Body of pancreas (tissue), 4 donors: ENCODE data around the gene TCEANC2. TPM values are rescaled to one million over a fixed set of nuclear protein-coding genes. Genes with fewer than 3 reads are reported as not detected.
A peak's percentile ranks its signal among the peaks of the same experiment; 100 is the strongest.
"Not testable (repeated sequence)": the region's sequence is repeated elsewhere in the genome, so short reads cannot be mapped to it uniquely, and the experiment has no call there.

Experiments used
- ATAC-seq: fragments of 150-250 bp; one replicate; pipeline ENCODE4 v1.9.1; 2016
- DNase-seq, 4 donors: peaks; one replicate each; pipeline ENCODE4 v3.0.0-alpha.2; 2019
- H3K27ac ChIP-seq, 4 donors: fragments of 200-600 bp; sonication (generic); 1 replicate in 3 of 4; 2 replicates in 1 of 4; pipeline versions ENCODE4 v1.5.1 to v1.6.1; 2016 to 2019; ENCODE audit warnings: mild to moderate bottlenecking in 1 of 4, mixed read lengths in 1 of 4, moderate library complexity in 1 of 4
- H3K27me3 ChIP-seq, 2 donors: fragments of 200-600 bp; sonication (generic); one replicate each; pipeline ENCODE4 v1.6.0; 2016; ENCODE audit warnings: mild to moderate bottlenecking in 1 of 2
- H3K36me3 ChIP-seq, 2 donors: fragments of 200-600 bp; sonication (generic); replicated peaks in 1 of 2; 2 replicates each; pipeline ENCODE4 v1.5.1; 2016; ENCODE audit warnings: low read depth in 2 of 2; ENCODE audit not compliant: insufficient read depth in 1 of 2
- H3K4me1 ChIP-seq: fragments of 200-600 bp; sonication (generic); one replicate; pipeline ENCODE4 v1.6.0; 2016
- H3K4me3 ChIP-seq, 2 donors: fragments of 200-600 bp; sonication (generic); 1 replicate in 1 of 2; 2 replicates in 1 of 2; pipeline ENCODE4 v1.5.1; 2016 to 2019
- H3K9me3 ChIP-seq, 3 donors: fragments of 200-600 bp; sonication (generic); 1 replicate in 2 of 3; 2 replicates in 1 of 3; pipeline ENCODE4 v1.5.1; 2016
- POLR2A ChIP-seq, 3 donors: fragments of 450-650 bp; IDR thresholded peaks; one replicate each; pipeline ENCODE4 v1.6.1; 2016; ENCODE audit warnings: antibody characterized with exemption in 3 of 3, mild to moderate bottlenecking in 2 of 3
- WGBS, 2 donors: methylation state at CpG; one replicate each; pipeline ENCODE4 v1.1.5; 2017; 5-methylcytosine and 5-hydroxymethylcytosine counted together
- intact Hi-C: fragments of 100-400 bp; cut with DNase I; formaldehyde crosslinking; loops from one replicate; pipeline ENCODE4 v1.15.1; 2023
- total RNA-seq, 2 donors: library from RNA; depleted of rRNA; stranded (reverse); fragments of >200 nt; gene quantifications; one replicate each; pipeline ENCODE4 v1.1.0, GENCODE V29; 2016
- TF ChIP-seq, protein P1 (sequence below), 7 experiments: fragments of 450-650 bp in 4 of 7; fragments of 200-600 bp in 3 of 7; sonication (generic) in 3 of 7; IDR thresholded peaks; one replicate each; pipeline ENCODE4 v1.5.1; 2016 to 2019; ENCODE audit warnings: antibody characterized with exemption in 7 of 7

TCEANC2 gene
- total RNA-seq, 2 donors from 2014 or later, result 1.3 to 2.9 TPM

DNA sequence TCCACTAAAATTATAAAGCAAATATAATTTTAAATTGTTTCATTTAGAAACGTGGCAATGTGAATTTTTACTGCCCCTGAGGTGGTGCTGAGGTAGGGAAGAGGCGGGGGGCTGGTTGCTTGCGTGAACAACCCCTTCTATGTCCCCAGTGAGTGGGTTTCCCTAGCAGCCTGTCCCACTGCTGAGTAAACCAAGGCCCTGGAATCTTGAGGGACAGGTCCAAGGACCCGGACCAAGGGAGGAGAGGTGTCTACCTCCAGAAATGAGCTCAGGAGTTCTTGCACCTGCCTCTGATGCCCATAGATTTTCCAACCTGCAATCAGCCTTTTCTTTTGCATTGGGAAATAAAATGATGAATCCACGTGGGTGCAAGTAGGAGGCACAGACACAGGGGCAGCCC, 34.8 kb upstream of the TCEANC2 start:
- Histone ChIP-seq H3K9me3 (no peaks in the 10 kb centered on the region), H3K4me3 (no peak overlapping the region), H3K27ac (no peak overlapping the region), H3K27me3 (no peaks in the 10 kb centered on the region), H3K4me1 (peaks cover 10% of the 10 kb centered on the region), H3K36me3 (no peaks in the 10 kb centered on the region)
- ATAC-seq (no peak), DNase-seq (no peak)
- no peak for TF ChIP-seq POLR2A (IDR thresholded peaks at IDR 0.05)
- TF ChIP-seq, protein P1, sequence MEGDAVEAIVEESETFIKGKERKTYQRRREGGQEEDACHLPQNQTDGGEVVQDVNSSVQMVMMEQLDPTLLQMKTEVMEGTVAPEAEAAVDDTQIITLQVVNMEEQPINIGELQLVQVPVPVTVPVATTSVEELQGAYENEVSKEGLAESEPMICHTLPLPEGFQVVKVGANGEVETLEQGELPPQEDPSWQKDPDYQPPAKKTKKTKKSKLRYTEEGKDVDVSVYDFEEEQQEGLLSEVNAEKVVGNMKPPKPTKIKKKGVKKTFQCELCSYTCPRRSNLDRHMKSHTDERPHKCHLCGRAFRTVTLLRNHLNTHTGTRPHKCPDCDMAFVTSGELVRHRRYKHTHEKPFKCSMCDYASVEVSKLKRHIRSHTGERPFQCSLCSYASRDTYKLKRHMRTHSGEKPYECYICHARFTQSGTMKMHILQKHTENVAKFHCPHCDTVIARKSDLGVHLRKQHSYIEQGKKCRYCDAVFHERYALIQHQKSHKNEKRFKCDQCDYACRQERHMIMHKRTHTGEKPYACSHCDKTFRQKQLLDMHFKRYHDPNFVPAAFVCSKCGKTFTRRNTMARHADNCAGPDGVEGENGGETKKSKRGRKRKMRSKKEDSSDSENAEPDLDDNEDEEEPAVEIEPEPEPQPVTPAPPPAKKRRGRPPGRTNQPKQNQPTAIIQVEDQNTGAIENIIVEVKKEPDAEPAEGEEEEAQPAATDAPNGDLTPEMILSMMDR (IDR thresholded peaks at IDR 0.05), result no peak
- intact Hi-C loops, result no loop called here
- 60 to 68% methylated on average over 5 of the region's 5 CpGs for WGBS, 2 donors

DNA sequence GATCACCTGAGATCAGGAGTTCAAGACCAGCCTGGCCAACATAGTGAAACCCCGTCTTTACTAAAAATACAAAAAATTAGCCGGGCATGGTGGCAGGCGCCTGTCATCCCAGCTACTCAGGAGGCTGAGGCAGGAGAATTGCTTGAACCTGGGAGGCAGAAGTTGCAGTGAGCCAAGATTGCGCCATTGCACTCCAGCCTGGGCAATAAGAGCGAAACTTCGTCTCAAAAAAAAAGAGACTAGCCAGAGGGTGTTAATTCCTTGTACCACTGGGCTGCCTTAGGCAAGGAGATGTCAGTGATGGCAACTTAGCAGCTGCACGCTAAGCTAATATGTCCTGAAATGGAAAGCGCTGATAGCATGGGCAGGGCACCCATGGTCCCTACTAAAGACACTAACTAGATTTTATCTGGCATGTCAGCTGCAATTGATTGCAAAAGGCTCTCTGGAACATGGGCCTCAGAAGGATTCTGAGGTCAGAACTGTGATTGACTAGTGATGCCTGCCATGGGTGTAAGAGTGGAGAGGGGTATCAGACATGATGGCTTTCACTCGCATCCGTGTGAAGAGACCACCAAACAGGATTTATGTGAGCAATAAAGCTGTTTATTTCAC, 33.7 kb upstream of the TCEANC2 start:
- H3K36me3 ChIP-seq, intact Hi-C loops, H3K9me3 ChIP-seq, ATAC-seq, H3K27ac ChIP-seq, H3K4me1 ChIP-seq, DNase-seq, H3K4me3 ChIP-seq, H3K27me3 ChIP-seq: not testable (repeated sequence)
- WGBS, 2 donors, result 86 to 87% methylated on average over 10 of the region's 10 CpGs

DNA sequence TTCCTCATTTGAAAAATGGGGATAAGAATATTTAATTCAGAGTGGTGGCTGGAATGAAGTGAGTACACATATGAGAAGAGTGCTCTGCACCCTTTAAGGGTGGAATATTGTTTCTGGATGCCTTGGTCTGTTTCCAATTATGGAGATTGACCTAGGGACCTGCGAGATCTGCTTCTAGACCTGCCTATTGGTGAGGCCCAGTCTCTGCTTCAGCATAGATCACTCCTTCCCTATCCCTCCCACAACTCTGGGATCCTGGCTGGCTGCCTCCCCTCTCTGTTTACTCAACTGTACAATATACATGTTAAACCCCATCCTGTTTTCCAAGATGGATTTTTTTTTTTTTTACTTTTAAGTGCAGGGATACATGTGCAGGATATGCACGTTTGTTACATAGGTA, 29.1 kb upstream of the TCEANC2 start:
- DNase-seq (no peak), ATAC-seq (no peak)
- Histone ChIP-seq H3K4me1 (peaks cover 5% of the 10 kb centered on the region), H3K27me3 (no peaks in the 10 kb centered on the region), H3K4me3 (no peak overlapping the region), H3K9me3 (no peaks in the 10 kb centered on the region), H3K27ac (no peak overlapping the region), H3K36me3 (no peaks in the 10 kb centered on the region)
- TF ChIP-seq, protein P1 (IDR thresholded peaks at IDR 0.05), result no peak
- no peak for TF ChIP-seq POLR2A (IDR thresholded peaks at IDR 0.05)
- intact Hi-C loops, result no loop called here
- 75 to 87% methylated on average over 2 of the region's 2 CpGs for WGBS, 2 donors

GRCh38 chr1:54024811-54025210, 28.6 kb upstream of the TCEANC2 start:
- ATAC-seq, H3K36me3 ChIP-seq, DNase-seq, intact Hi-C loops, H3K4me1 ChIP-seq, H3K27ac ChIP-seq, H3K4me3 ChIP-seq, H3K9me3 ChIP-seq, H3K27me3 ChIP-seq: not testable (repeated sequence)
- 71 to 83% methylated on average over 1 of the region's 1 CpG for WGBS, 2 donors

DNA sequence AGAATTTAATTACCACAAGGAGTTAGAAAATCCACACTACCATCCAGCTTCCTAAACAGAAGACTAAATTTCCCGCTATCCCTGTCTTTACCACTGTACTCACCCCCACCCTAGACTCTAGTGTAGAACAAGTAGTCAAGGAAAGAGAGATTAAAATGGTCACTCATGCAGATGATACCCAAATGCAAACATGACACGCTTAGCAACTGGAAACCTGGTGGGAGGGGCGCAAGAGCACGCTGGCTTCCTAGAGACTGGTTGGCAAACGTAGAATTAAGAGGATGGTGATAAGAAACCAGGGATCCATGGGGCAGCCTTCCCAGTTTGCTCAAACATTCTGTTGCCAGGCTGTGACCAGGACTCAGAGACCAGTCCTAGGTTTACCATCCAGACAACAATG, 25.6 kb upstream of the TCEANC2 start:
- 64 to 73% methylated on average over 5 of the region's 5 CpGs for WGBS, 2 donors
- TF ChIP-seq POLR2A (IDR thresholded peaks at IDR 0.05), result no peak
- TF ChIP-seq, protein P1 (IDR thresholded peaks at IDR 0.05), result no peak
- peak in 2 of 4 donors; percentile 29 to 35 for DNase-seq
- H3K27ac ChIP-seq, result peak overlapping the region in 1 of 4 donors; percentile 11
- H3K36me3 ChIP-seq, result peaks cover 0 to 4% of the 10 kb centered on the region in 2 donors
- no peaks in the 10 kb centered on the region for H3K27me3 ChIP-seq
- H3K9me3 ChIP-seq, result no peaks in the 10 kb centered on the region
- peaks cover 5% of the 10 kb centered on the region for H3K4me1 ChIP-seq
- intact Hi-C loops, result no loop called here
- no peak for ATAC-seq
- no peak overlapping the region for H3K4me3 ChIP-seq
